DMS 273 treated with DMSO at 0.1 percent for 48 hours (cell line): ENCODE data around the gene NAT8.
"Not testable (repeated sequence)": the region's sequence is repeated elsewhere in the genome, so short reads cannot be mapped to it uniquely, and the experiment has no call there.

ENCODE experiments used
- DNase-seq: peaks from one replicate; lab custom pipeline; 2025; lab: John Stamatoyannopoulos, UW

Gene NAT8

DNA sequence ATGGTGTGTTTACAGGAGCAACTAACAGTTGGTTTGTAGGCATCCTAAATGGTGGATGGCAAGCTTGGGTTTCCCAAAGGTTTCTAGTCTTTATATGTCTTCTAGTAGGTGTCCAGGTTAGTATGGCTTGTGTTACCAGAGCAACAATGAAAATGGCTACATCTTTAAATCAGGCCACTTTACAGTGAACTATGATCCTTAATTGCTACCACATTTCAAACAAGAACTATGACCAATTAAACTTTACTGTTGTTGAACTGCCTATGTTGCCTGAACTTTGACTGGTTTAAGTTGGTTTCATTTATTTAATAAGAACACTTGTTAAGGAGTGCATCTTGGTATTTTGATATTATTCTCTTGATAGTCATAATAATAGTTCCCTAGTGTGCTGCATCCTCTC, 5.2 kb downstream of the NAT8 start:
- not testable (repeated sequence) for DNase-seq

DNA sequence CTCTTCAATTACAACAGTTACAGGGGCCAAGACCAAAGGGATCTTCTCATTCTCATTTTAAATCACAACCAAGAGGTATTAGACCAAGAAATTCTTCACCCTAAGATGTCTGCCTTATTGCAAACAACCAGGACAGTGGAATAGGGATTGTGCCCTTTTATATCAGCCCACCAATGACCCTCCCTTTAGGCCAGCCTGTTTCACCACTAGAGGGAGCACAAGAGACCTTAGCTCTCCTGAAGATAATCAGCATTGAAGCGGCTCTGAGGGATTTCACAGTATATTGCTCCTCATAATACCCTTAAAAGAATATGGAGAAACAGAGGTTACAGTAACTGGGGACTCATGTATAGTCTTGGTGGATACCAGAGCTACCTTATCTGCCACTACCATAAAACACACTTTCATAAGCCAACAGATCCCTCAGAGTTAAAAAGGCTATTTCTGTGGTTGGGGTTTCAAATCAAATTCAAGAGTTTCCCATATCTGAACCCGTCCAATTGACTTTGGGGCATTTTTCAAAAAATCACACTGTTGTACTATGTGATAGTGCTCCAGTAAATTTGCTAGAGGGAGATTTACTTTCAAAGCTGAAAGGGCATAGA, 11.5 kb downstream of the NAT8 start:
- DNase-seq, result not testable (repeated sequence)

DNA sequence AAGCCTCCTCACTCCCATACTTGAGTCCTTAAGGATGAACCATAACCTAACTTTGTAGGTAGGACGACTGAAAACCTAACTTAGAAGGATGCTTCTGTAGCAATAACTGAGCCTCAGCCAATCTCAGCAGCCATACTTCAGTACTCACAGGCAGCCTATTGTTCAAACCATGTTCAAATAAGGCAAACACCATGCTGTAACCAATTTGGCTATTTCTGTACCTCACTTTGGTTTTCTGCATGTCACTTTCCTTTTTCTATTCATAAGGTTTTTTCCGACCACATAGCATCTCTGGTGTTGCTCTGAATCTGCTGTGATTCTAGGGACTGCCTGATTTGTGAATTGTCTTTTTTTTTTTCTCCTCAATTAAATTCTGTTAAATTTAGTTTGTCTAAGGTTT, 13.7 kb downstream of the NAT8 start:
- not testable (repeated sequence) for DNase-seq

DNA sequence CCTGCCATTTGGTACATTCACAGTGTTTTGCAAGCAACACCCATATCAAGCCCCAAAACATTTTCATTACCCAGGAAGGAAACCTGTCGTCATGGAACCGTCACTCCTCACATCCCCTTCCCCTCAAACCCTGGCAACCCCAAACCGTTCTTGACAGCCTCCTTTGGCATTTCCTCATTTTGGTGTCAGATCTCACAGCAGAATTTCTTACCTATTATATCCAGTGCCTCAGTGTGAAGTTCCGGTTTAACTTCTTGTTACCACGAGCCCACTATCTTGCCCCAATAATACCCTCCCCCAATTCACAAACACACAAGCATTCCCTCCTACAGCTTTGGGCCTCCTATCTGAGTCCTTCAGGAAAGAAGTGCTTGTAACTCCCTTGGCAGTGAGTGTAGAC, 16.0 kb downstream of the NAT8 start:
- DNase-seq, result not testable (repeated sequence)

DNA sequence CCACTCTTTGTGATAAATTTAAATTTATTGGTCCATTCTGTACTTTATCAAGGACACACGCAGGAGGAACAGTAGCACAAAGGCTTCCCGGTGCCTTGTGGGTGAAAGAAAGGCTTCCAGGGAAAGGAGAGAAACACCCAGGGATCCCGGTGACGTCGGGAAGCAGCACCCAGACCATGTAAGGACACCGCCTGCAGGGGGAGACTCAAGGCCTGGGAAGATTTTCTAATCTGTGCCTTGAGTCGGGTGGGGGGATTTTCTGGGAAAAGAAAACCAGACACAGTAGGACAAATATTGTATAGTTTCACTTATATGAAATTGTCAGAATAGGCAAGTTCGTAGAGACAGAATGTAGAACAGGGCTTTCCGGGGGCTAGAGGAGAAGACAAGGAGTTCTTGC, 17.6 kb downstream of the NAT8 start:
- DNase-seq, result not testable (repeated sequence)

DNA sequence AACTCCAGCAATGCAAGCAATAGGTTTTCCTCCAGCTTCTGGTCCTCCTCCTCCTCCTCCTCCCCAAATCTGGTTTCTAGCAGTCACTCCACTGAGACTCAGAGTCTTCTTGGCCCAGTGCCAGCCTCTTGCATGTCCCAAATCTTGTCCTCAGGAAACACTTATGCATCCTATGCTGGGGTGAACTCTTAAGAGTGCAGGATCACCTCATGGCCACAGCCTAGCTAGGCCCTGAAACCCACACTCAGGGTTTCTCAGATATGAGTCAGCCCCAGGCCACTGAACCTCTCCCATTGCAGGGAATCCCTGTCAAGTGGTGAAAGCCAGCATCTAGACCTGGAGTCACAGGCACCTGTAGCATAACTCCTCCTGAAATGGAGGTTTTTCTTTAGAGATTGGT, 18.2 kb downstream of the NAT8 start:
- not testable (repeated sequence) for DNase-seq

DNA sequence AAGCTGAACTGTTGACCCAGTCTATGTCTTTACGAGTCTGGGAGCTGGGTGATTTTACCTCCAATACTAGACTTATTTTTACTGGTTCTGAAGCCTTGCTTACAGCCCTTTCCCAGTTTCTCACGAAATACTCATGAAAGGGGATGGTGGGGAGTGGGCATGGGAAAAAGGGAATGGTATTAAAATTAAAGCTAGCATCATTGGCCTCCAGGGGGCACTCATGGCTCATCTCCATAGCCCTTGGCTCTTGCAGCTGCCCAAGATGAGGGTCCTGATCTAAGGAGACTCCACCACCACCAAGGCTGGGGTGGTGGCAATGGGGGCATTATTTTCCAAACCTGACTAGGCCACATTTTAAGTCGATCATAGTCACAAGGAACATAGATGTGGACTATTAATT, 22.3 kb downstream of the NAT8 start:
- not testable (repeated sequence) for DNase-seq

DNA sequence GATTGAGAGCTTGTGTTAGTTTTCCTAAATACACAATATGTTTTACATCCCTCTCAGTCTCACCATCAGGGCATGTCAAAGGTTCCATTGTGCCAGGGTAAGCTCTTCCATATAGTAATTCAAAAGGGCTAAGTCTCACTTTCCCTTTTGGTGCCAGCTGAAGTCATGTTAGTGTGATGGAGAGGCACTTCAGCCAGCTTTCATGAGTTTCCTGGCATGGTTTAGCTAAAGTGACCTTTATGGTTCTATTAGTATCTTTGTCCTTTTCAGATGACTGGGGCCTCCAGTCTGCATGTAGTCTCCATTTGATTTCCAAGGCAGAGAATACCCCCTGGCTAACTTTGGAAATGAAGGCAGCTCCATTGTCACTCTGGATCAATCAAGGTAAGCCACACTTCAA, 27.2 kb downstream of the NAT8 start:
- no peak for DNase-seq

DNA sequence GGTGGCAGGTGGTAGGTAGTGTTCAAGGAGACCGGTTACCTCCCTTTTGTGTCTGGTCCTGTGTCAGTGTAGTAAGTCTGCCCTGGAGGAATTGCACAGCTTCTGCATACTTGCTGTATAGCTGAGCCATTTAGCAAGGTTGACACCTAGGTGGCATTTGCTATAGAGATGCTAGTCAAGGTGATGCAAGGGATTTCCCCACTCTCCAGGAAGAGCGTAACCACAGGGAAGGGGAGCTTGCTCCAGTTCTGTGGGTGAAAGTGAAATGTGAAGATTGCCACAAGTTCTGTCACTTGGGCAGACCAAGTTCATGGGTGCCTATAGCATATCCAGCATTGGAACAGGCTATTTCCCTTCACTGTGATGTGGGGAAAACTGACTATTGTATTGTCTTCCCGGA, 28.1 kb downstream of the NAT8 start:
- no peak for DNase-seq

DNA sequence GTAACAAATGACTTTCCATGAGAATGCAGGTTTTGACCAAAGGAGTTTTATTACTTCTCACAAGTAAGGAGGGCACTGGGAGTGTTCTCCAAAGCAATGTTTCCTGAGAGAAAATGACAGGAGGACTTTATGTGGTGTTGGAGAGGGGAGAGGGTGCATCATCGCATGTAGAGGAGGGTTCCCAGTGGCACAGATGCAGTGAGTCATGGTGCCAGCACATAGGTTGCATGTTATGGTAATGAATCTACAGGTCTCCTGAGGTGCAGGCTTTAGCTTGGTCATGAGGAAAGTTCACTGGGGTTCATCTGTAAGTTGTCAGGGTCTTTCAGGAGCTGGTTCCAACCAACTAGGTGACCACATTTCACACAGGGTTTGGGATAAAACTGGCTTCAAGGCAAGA, 30.4 kb downstream of the NAT8 start:
- DNase-seq, result no peak

DNA sequence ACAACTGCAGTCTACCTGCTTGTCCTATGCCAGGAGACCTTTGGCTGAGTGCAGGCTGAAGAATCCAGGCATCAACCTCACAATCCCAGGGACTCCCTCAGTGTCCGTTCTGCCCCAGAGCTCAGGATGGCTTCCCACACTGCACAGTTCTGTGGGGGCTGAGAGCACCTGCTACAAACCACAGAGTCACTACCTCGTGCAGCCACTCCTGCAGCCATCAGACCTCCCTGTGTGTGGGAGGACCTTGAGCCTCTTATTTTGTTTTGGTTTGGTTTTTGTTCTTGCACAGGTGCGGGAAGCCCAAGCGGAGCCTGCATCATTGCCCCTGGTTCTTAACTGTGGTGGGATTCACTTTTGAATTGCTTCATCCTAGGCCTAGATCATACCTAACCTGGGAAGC, 31.0 kb downstream of the NAT8 start:
- DNase-seq, result no peak

DNA sequence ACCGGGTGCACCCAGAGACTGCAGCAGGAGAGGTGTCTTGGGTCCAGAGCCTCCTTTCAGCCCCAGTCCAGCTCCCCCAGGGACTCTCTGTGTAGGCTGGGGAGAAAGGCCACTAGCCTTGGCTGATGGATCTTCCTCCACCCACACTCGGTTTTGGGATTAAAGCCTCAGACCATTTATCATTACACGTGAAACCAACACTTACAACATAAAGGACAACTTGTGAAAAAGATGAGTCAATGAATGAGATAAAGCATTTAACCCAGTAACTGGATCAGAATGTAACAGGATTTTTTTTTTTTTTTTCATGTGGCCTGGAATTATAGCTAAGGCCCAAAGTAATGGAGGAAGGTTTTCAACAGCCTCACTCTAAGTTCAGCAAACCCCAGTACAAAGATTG, 32.1 kb downstream of the NAT8 start:
- no peak for DNase-seq

DNA sequence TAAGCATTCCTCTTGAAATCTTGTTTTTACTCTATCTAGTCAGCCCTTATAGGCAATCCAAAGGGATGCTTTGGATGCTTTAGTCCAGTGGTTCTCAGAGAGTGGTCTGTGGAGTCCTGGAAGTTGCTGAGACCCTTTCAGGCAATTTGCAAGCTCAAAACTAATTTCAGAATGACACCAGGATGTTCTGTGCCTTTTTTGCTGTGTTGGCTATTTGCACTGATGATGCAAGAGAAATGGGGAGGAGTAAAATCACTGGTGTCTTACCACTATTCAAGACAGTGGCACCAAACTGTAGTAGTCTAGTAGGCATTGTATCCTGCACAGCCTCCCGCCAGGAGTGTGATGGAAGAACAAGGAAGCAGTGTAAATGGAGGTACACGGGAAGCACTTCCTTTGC, 37.6 kb downstream of the NAT8 start:
- not testable (repeated sequence) for DNase-seq

DNA sequence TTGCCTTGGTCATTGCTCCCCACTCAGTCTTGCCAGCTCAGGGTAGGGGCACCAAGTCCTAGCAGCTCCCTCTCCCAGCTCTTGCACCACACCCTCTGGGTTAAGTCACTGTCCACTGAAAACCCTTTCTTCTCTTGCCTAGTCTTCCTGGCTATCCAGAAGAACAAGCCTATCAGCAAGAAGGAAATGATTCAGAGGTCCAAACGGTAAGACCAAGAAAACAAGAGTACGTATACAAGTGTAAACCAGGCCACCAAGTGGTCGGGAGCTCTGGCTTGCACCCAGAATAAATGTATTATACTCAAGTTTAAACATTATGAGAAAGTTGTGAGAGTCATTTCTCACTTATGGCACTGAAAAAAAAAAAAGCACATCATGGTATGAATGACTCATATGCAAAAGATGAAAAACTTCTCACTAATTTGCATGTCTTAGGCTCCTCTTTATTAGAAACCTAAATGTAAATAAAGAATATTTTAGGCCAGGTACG, 39.1 kb downstream of the NAT8 start:
- not testable (repeated sequence) for DNase-seq

DNA sequence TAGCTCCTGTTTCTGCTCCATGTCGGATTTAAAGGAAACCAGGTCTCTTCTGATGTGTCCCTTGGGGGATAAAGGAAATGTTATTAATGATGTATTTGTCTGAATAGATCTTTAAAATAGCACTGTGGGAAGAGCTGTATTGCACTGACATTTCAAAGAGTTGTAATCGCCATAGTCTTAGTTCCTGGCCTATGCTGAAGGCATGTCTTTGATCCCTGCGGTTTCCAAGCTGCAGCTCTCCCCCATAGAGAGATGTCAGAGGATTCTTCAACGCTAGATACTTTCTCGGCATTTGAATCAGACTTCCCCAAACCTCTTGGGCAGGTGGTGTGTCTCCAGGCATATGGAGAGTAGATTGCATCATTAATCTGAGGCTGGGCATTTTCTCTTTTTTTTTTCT, 40.4 kb downstream of the NAT8 start:
- no peak for DNase-seq

DNA sequence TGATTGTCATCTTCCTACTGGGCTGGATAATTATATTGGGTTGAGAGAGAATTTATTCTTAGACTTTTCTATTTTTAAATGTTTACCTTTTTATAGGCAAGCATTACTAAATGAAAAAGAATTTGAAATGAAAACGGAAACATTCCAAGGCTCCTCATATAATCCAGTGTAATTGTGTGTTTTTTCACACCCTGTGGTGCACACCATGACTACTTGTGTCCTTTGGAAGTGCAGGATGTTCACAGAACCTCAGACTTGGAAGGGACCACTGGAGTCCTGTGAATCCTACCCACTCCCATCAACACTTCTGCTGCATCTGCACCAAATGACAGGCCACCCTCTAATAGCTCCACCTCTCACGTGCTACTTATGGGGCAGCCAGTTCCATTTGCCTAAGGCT, 48.0 kb downstream of the NAT8 start:
- no peak for DNase-seq

DNA sequence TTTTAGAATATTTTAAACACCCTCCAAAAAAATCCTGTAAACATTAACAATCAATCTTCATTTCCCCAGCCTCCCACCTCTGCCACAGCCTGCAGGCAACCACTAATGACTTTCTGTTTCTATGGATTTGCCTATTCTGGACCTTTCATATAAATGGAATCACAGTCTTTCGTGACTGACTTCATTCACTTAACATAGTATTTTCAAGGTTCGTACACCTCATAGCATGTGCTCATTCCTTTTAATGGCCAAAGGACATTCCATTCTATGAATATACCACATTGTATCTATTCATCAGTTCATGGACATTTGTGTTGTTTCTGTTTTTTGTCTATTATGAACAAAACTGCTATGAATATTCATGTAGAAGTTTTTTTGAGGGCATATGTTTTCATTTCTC, 48.5 kb downstream of the NAT8 start:
- no peak for DNase-seq
